ENCODE measurements around the gene CCL3.
A peak's percentile ranks its signal among the peaks of the same experiment; 100 is the strongest.

Gene CCL3

GRCh38 chr17:36089888-36090836 lies at the start of gene CCL3:
Gene CCL3, minus strand, starts transcription at chr17:36090143. Its CDS starts 85 bp downstream, at chr17:36090058.
- peak; percentile 56 for DNase-seq (ENCODE audit: extremely low spot score)
- CTCF ChIA-PET, result interaction anchor here (0.9 to 6.5 kb wide), 6 partner anchors 17 to 121 kb away, joined by 3 to 51 read pairs (median 3); no protein-coding TSS in a partner anchor

GRCh38 chr17:36136439-36136838 lies 46.5 kb upstream of the CCL3 start:
- POLR2A ChIA-PET, result no interaction called here
- no peak for DNase-seq (ENCODE audit: extremely low spot score)
- CTCF ChIA-PET, result interaction anchor here (0.9 to 6.9 kb wide), 4 partner anchors 11 to 160 kb away, joined by 3 to 67 read pairs (median 5); no protein-coding TSS in a partner anchor
- TF ChIP-seq, protein P1, sequence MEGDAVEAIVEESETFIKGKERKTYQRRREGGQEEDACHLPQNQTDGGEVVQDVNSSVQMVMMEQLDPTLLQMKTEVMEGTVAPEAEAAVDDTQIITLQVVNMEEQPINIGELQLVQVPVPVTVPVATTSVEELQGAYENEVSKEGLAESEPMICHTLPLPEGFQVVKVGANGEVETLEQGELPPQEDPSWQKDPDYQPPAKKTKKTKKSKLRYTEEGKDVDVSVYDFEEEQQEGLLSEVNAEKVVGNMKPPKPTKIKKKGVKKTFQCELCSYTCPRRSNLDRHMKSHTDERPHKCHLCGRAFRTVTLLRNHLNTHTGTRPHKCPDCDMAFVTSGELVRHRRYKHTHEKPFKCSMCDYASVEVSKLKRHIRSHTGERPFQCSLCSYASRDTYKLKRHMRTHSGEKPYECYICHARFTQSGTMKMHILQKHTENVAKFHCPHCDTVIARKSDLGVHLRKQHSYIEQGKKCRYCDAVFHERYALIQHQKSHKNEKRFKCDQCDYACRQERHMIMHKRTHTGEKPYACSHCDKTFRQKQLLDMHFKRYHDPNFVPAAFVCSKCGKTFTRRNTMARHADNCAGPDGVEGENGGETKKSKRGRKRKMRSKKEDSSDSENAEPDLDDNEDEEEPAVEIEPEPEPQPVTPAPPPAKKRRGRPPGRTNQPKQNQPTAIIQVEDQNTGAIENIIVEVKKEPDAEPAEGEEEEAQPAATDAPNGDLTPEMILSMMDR (IDR thresholded peaks at IDR 0.05; ENCODE audit: control extremely low read depth, extremely low read depth, low read depth, missing control alignments), result no peak

More at GRCh38 chr17:36089888-36090836, at the start of gene CCL3:
- TF ChIP-seq, protein P1 (IDR thresholded peaks at IDR 0.05; ENCODE audit: control extremely low read depth, extremely low read depth, low read depth, missing control alignments), result no peak
- POLR2A ChIA-PET, result interaction anchor here (0.9 to 2.5 kb wide), 8 partner anchors 9 to 116 kb away, joined by 3 to 12 read pairs (median 4); partner anchors contain the start of genes CCL3L1 and CCL3L3

DNA sequence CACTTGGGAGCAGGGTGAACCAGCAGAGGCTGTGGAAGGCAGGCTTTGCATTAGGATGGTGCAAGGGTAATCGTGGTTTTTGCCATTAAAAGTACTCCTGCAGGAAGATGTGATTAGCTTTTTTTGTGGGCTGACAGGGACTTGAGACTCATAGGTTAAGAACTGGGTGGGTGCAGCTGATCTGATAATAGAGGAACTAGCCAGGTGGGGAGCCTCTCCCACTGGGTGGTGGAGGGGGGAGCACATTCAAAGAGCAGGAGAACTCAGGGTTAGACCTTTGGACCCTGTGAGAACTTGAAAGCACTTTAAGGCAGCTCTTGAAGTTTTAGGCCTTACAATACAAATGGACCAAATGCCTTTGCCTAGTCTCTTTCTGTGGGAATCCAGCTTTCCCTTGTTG lies 46.1 kb upstream of the CCL3 start:
- peak; percentile 29 for DNase-seq (ENCODE audit: extremely low spot score)
- ChIA-PET CTCF (interaction anchor here (0.9 to 6.9 kb wide), 4 partner anchors 12 to 160 kb away, joined by 3 to 67 read pairs (median 5); no protein-coding TSS in a partner anchor), POLR2A (no interaction called here)
- TF ChIP-seq, protein P1 (IDR thresholded peaks at IDR 0.05; ENCODE audit: control extremely low read depth, extremely low read depth, low read depth, missing control alignments), result no peak

GRCh38 chr17:36135465-36135864 lies 45.5 kb upstream of the CCL3 start:
- TF ChIP-seq, protein P1 (IDR thresholded peaks at IDR 0.05; ENCODE audit: control extremely low read depth, extremely low read depth, low read depth, missing control alignments), result no peak
- DNase-seq (ENCODE audit: extremely low spot score), result no peak
- POLR2A ChIA-PET, result no interaction called here
- CTCF ChIA-PET, result interaction anchor here (1.0 to 6.9 kb wide), 3 partner anchors 12 to 159 kb away, joined by 3 to 67 read pairs (median 7); no protein-coding TSS in a partner anchor

DNA sequence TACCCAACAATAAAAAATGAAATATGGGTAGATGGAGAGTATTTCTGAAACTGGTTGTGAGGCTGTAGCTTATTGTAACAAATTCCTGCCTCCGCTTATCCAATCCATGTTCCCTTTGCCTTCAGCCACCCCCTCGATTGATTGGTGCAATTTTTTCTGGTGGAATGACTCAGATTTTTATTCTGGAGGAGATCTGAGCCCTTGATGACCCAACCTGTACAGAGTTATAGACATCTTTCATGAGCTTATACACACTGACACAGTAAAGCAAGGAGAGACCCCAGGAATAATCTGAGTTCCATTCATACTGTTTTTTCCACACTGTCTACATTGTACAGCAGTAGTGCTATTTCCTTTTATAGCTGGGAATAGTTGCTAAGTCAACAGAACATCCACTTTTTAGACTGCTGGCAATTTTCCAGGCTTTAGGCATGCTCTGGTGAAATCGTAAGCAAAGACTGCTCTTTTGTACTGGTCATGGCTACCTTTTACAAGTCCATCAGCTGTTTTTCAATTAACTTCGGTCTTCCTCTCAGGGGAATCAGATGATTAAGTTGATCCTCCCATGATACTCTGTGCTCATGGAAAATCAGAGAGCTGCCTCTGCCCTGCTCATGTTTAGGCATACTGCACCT lies 43.8 kb upstream of the CCL3 start:
- CTCF ChIA-PET, result interaction anchor here (0.8 to 6.9 kb wide), 11 partner anchors 9 to 164 kb away, joined by 3 to 67 read pairs (median 5); partner anchors contain the start of genes CCL16 and CCL3
- TF ChIP-seq, protein P1 (IDR thresholded peaks at IDR 0.05; ENCODE audit: control extremely low read depth, extremely low read depth, low read depth, missing control alignments), result no peak
- POLR2A ChIA-PET, result no interaction called here
- no peak for DNase-seq (ENCODE audit: extremely low spot score)

- CTCF ChIA-PET, result interaction anchor here (0.9 to 6.9 kb wide), 9 partner anchors 9 to 163 kb away, joined by 3 to 67 read pairs (median 5); no protein-coding TSS in a partner anchor
- POLR2A ChIA-PET, result interaction anchor here (1.2 kb wide), 1 partner anchor 42 kb away, joined by 3 read pairs; the partner anchor contains the start of gene CCL3
- TF ChIP-seq, protein P1 (IDR thresholded peaks at IDR 0.05; ENCODE audit: control extremely low read depth, extremely low read depth, low read depth, missing control alignments), result no peak
- no peak for DNase-seq (ENCODE audit: extremely low spot score)
Observed at GRCh38 chr17:36132421-36132831, 42.5 kb upstream of the CCL3 start.

All from GM10248 (cell line).